ENCODE results near the gene TNPO2.

DNA sequence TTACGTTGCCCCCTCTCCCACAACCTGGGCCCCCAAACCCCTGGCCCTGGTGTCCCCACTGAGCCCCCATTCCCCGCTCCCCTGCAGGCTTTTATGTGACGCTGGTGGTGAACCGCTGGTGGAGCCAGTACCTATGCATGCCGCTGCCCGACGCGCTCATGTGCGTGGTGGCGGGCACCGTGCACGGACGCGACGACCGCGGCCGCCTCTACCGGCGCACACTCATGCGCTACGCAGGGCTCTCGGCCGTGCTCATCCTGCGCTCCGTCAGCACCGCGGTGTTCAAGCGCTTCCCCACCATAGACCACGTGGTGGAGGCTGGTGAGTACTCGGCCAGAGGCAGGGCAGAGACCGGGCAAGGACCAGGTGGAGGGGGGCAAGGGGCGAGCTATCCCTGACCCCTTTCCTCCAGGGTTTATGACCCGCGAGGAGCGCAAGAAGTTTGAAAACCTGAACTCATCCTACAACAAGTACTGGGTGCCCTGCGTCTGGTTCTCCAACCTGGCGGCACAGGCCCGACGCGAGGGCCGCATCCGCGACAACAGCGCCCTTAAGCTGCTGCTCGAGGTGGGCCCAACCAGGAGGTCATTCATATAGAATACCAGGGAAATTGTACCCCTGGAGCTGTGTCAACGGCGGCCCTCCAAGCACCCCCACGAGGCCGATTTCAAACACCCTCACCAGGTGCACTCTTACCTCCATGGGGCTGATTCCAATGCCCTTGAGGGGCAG is 30.9 kb upstream of the TNPO2 start:
- TF ChIP-seq, protein P1, sequence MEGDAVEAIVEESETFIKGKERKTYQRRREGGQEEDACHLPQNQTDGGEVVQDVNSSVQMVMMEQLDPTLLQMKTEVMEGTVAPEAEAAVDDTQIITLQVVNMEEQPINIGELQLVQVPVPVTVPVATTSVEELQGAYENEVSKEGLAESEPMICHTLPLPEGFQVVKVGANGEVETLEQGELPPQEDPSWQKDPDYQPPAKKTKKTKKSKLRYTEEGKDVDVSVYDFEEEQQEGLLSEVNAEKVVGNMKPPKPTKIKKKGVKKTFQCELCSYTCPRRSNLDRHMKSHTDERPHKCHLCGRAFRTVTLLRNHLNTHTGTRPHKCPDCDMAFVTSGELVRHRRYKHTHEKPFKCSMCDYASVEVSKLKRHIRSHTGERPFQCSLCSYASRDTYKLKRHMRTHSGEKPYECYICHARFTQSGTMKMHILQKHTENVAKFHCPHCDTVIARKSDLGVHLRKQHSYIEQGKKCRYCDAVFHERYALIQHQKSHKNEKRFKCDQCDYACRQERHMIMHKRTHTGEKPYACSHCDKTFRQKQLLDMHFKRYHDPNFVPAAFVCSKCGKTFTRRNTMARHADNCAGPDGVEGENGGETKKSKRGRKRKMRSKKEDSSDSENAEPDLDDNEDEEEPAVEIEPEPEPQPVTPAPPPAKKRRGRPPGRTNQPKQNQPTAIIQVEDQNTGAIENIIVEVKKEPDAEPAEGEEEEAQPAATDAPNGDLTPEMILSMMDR (IDR thresholded peaks at IDR 0.05): no peak
- TF ChIP-seq POLR2A (IDR thresholded peaks at IDR 0.05): no peak

All from body of pancreas (tissue), 4 donors.